C4-2B (cell line): Measurements from ENCODE around the gene GLUD2.
"Not testable (repeated sequence)": the region's sequence is repeated elsewhere in the genome, so short reads cannot be mapped to it uniquely, and the experiment has no call there.

Experiments used
- H3K27ac ChIP-seq: fragments of 450-650 bp; 2 replicates; pipeline ENCODE4 v1.5.1; 2017
- CTCF ChIP-seq: fragments of 450-650 bp; conservative IDR thresholded peaks from 2 replicates; pipeline ENCODE4 v1.5.1; 2017; ENCODE audit warnings: mild to moderate bottlenecking
- ZFX ChIP-seq: fragments of 450-650 bp; IDR thresholded peaks from 2 replicates; pipeline ENCODE4 v1.6.1; 2017

Gene GLUD2

GRCh38 chrX:121047441-121048419 is at the start of gene GLUD2:
TSS of gene GLUD2 (plus strand) at chrX:121047610. CDS start at chrX:121047685, 75 bp downstream.
- not testable (repeated sequence) for H3K27ac ChIP-seq

- no peak overlapping the region for H3K27ac ChIP-seq
- TF ChIP-seq ZFX (no peak), CTCF (no peak)
Measured at GRCh38 chrX:120999413-120999812, 48.0 kb upstream of the GLUD2 start.

- H3K27ac ChIP-seq = no peak overlapping the region
- TF ChIP-seq ZFX (no peak), CTCF (peak; percentile 53)
Measured at GRCh38 chrX:121000589-121000988, 46.8 kb upstream of the GLUD2 start.

- no peak for TF ChIP-seq ZFX
- no peak for TF ChIP-seq CTCF
- H3K27ac ChIP-seq = no peak overlapping the region
Measured at GRCh38 chrX:121008920-121009319, 38.5 kb upstream of the GLUD2 start.

GRCh38 chrX:121009764-121010163 is 37.6 kb upstream of the GLUD2 start:
- no peak for TF ChIP-seq CTCF
- TF ChIP-seq ZFX = no peak
- no peak overlapping the region for H3K27ac ChIP-seq

- no peak overlapping the region for H3K27ac ChIP-seq
- TF ChIP-seq CTCF = no peak
- no peak for TF ChIP-seq ZFX
Measured at GRCh38 chrX:121010218-121010617, 37.2 kb upstream of the GLUD2 start.

- TF ChIP-seq CTCF = no peak
- TF ChIP-seq ZFX = no peak
- no peak overlapping the region for H3K27ac ChIP-seq
Measured at GRCh38 chrX:121011254-121011653, 36.2 kb upstream of the GLUD2 start.

- H3K27ac ChIP-seq = peak overlapping the region; percentile 29
- TF ChIP-seq ZFX (no peak), CTCF (no peak)
Measured at GRCh38 chrX:121013897-121014455, 33.4 kb upstream of the GLUD2 start.
